ENCODE measurements around the gene ARSJ.
A peak's percentile ranks its signal among the peaks of the same experiment; 100 is the strongest.

The ARSJ gene

GRCh38 chr4:113947484-113947883 is 32.0 kb downstream of the ARSJ start:
- no peak overlapping the region for H3K14ac ChIP-seq (ENCODE audit: low read length)
- no peak overlapping the region for H3K4me3 ChIP-seq (ENCODE audit: low read depth, low read length)
- no peak overlapping the region for H4K91ac ChIP-seq (ENCODE audit: low read depth, low read length)
- H3K9me3 ChIP-seq (ENCODE audit: insufficient read depth, low read depth, low read length), result no peaks in the 10 kb centered on the region
- no peak overlapping the region for H3K18ac ChIP-seq (ENCODE audit: low read length)
- H4K12ac ChIP-seq (ENCODE audit: low read depth, low read length), result no peak overlapping the region
- no peak overlapping the region for H3K4ac ChIP-seq (ENCODE audit: low read depth, low read length)
- H4K8ac ChIP-seq (ENCODE audit: low read depth, low read length), result no peak overlapping the region
- H3K9ac ChIP-seq (ENCODE audit: low read length), result no peak overlapping the region
- no peaks in the 10 kb centered on the region for H3K27me3 ChIP-seq (ENCODE audit: insufficient read depth, low read length)
- H2AK5ac ChIP-seq (ENCODE audit: low read length), result no peak overlapping the region
- no peak overlapping the region for H2AFZ ChIP-seq (ENCODE audit: insufficient read depth, low read length, poor library complexity)
- no peak overlapping the region for H3K27ac ChIP-seq (ENCODE audit: low read depth, low read length)
- H3K4me1 ChIP-seq (ENCODE audit: control insufficient read depth in 1 of 2, insufficient read depth in 2 of 2, low read length in 2 of 2), result no peaks in the 10 kb centered on the region
- no peak overlapping the region for H2BK120ac ChIP-seq (ENCODE audit: insufficient read depth, low read length, poor library complexity)
- H3K23ac ChIP-seq (ENCODE audit: low read length), result no peak overlapping the region
- WGBS (ENCODE audit: extremely low coverage, insufficient coverage, insufficient read length), result no CpG with 5 or more reads among the region's 1 CpG
- no peak for DNase-seq
- H3K4me2 ChIP-seq (ENCODE audit: low read length), result no peak overlapping the region
- H3K79me2 ChIP-seq (ENCODE audit: control insufficient read depth, insufficient read depth, low read length, poor library complexity), result no peaks in the 10 kb centered on the region
- H2BK5ac ChIP-seq (ENCODE audit: low read depth, low read length, poor library complexity), result no peak overlapping the region
- H3K36me3 ChIP-seq (ENCODE audit: control insufficient read depth in 1 of 2, insufficient read depth in 2 of 2, low read length in 2 of 2), result no peaks in the 10 kb centered on the region
- no peak overlapping the region for H2BK12ac ChIP-seq (ENCODE audit: low read length)
- no peaks in the 10 kb centered on the region for H3K79me1 ChIP-seq (ENCODE audit: low read length)

GRCh38 chr4:113945906-113946305 is 33.5 kb downstream of the ARSJ start:
- Histone ChIP-seq H3K27me3 (ENCODE audit: insufficient read depth, low read length) (no peaks in the 10 kb centered on the region), H3K79me1 (ENCODE audit: low read length) (no peaks in the 10 kb centered on the region), H3K27ac (ENCODE audit: low read depth, low read length) (no peak overlapping the region), H4K91ac (ENCODE audit: low read depth, low read length) (no peak overlapping the region), H2AFZ (ENCODE audit: insufficient read depth, low read length, poor library complexity) (no peak overlapping the region), H2AK5ac (ENCODE audit: low read length) (no peak overlapping the region), H3K18ac (ENCODE audit: low read length) (no peak overlapping the region), H3K4ac (ENCODE audit: low read depth, low read length) (no peak overlapping the region), H3K9me3 (ENCODE audit: insufficient read depth, low read depth, low read length) (no peaks in the 10 kb centered on the region), H3K4me1 (ENCODE audit: control insufficient read depth in 1 of 2, insufficient read depth in 2 of 2, low read length in 2 of 2) (no peaks in the 10 kb centered on the region), H3K9ac (ENCODE audit: low read length) (no peak overlapping the region), H2BK5ac (ENCODE audit: low read depth, low read length, poor library complexity) (no peak overlapping the region), H2BK12ac (ENCODE audit: low read length) (no peak overlapping the region), H3K4me2 (ENCODE audit: low read length) (no peak overlapping the region), H4K8ac (ENCODE audit: low read depth, low read length) (no peak overlapping the region), H2BK120ac (ENCODE audit: insufficient read depth, low read length, poor library complexity) (no peak overlapping the region), H4K12ac (ENCODE audit: low read depth, low read length) (no peak overlapping the region), H3K36me3 (ENCODE audit: control insufficient read depth in 1 of 2, insufficient read depth in 2 of 2, low read length in 2 of 2) (no peaks in the 10 kb centered on the region), H3K79me2 (ENCODE audit: control insufficient read depth, insufficient read depth, low read length, poor library complexity) (no peaks in the 10 kb centered on the region), H3K4me3 (ENCODE audit: low read depth, low read length) (no peak overlapping the region), H3K14ac (ENCODE audit: low read length) (no peak overlapping the region), H3K23ac (ENCODE audit: low read length) (no peak overlapping the region)
- DNase-seq, result no peak
- no CpG with 5 or more reads among the region's 1 CpG for WGBS (ENCODE audit: extremely low coverage, insufficient coverage, insufficient read length)

GRCh38 chr4:113943863-113944262 is 35.6 kb downstream of the ARSJ start:
- no CpG with 5 or more reads among the region's 3 CpGs for WGBS (ENCODE audit: extremely low coverage, insufficient coverage, insufficient read length)
- no peak overlapping the region for H2BK5ac ChIP-seq (ENCODE audit: low read depth, low read length, poor library complexity)
- no peaks in the 10 kb centered on the region for H3K4me1 ChIP-seq (ENCODE audit: control insufficient read depth in 1 of 2, insufficient read depth in 2 of 2, low read length in 2 of 2)
- H4K8ac ChIP-seq (ENCODE audit: low read depth, low read length), result no peak overlapping the region
- H3K36me3 ChIP-seq (ENCODE audit: control insufficient read depth in 1 of 2, insufficient read depth in 2 of 2, low read length in 2 of 2), result no peaks in the 10 kb centered on the region
- no peaks in the 10 kb centered on the region for H3K79me2 ChIP-seq (ENCODE audit: control insufficient read depth, insufficient read depth, low read length, poor library complexity)
- H3K79me1 ChIP-seq (ENCODE audit: low read length), result no peaks in the 10 kb centered on the region
- H4K91ac ChIP-seq (ENCODE audit: low read depth, low read length), result no peak overlapping the region
- no peak overlapping the region for H2BK120ac ChIP-seq (ENCODE audit: insufficient read depth, low read length, poor library complexity)
- H3K27ac ChIP-seq (ENCODE audit: low read depth, low read length), result no peak overlapping the region
- no peak overlapping the region for H2AK5ac ChIP-seq (ENCODE audit: low read length)
- no peaks in the 10 kb centered on the region for H3K27me3 ChIP-seq (ENCODE audit: insufficient read depth, low read length)
- H3K9me3 ChIP-seq (ENCODE audit: insufficient read depth, low read depth, low read length), result no peaks in the 10 kb centered on the region
- H4K12ac ChIP-seq (ENCODE audit: low read depth, low read length), result no peak overlapping the region
- no peak overlapping the region for H2AFZ ChIP-seq (ENCODE audit: insufficient read depth, low read length, poor library complexity)
- H3K4ac ChIP-seq (ENCODE audit: low read depth, low read length), result no peak overlapping the region
- no peak overlapping the region for H3K23ac ChIP-seq (ENCODE audit: low read length)
- H3K4me3 ChIP-seq (ENCODE audit: low read depth, low read length), result no peak overlapping the region
- H2BK12ac ChIP-seq (ENCODE audit: low read length), result no peak overlapping the region
- no peak overlapping the region for H3K9ac ChIP-seq (ENCODE audit: low read length)
- H3K14ac ChIP-seq (ENCODE audit: low read length), result no peak overlapping the region
- no peak for DNase-seq
- H3K4me2 ChIP-seq (ENCODE audit: low read length), result no peak overlapping the region
- H3K18ac ChIP-seq (ENCODE audit: low read length), result no peak overlapping the region

GRCh38 chr4:113943085-113943484 is 36.4 kb downstream of the ARSJ start:
- Histone ChIP-seq H3K27ac (ENCODE audit: low read depth, low read length) (no peak overlapping the region), H2BK5ac (ENCODE audit: low read depth, low read length, poor library complexity) (no peak overlapping the region), H4K8ac (ENCODE audit: low read depth, low read length) (no peak overlapping the region), H3K4ac (ENCODE audit: low read depth, low read length) (no peak overlapping the region), H3K23ac (ENCODE audit: low read length) (peak overlapping the region; percentile 86), H2BK12ac (ENCODE audit: low read length) (no peak overlapping the region), H3K79me1 (ENCODE audit: low read length) (no peaks in the 10 kb centered on the region), H3K4me3 (ENCODE audit: low read depth, low read length) (no peak overlapping the region), H3K4me1 (ENCODE audit: control insufficient read depth in 1 of 2, insufficient read depth in 2 of 2, low read length in 2 of 2) (no peaks in the 10 kb centered on the region), H4K12ac (ENCODE audit: low read depth, low read length) (no peak overlapping the region), H4K91ac (ENCODE audit: low read depth, low read length) (no peak overlapping the region), H3K79me2 (ENCODE audit: control insufficient read depth, insufficient read depth, low read length, poor library complexity) (no peaks in the 10 kb centered on the region), H2AFZ (ENCODE audit: insufficient read depth, low read length, poor library complexity) (no peak overlapping the region), H3K9ac (ENCODE audit: low read length) (no peak overlapping the region), H2AK5ac (ENCODE audit: low read length) (no peak overlapping the region), H3K18ac (ENCODE audit: low read length) (no peak overlapping the region), H3K4me2 (ENCODE audit: low read length) (no peak overlapping the region), H3K9me3 (ENCODE audit: insufficient read depth, low read depth, low read length) (no peaks in the 10 kb centered on the region), H3K27me3 (ENCODE audit: insufficient read depth, low read length) (no peaks in the 10 kb centered on the region), H3K14ac (ENCODE audit: low read length) (no peak overlapping the region), H2BK120ac (ENCODE audit: insufficient read depth, low read length, poor library complexity) (no peak overlapping the region), H3K36me3 (ENCODE audit: control insufficient read depth in 1 of 2, insufficient read depth in 2 of 2, low read length in 2 of 2) (no peaks in the 10 kb centered on the region)
- no peak for DNase-seq
- WGBS (ENCODE audit: extremely low coverage, insufficient coverage, insufficient read length), result no CpG with 5 or more reads among the region's 1 CpG

All from trophoblast cell (in vitro differentiated cells and primary cell).